Subcutaneous adipose tissue (tissue), 4 donors: Measurements from ENCODE around the gene OPA1. TPM values are rescaled to one million over a fixed set of nuclear protein-coding genes. Genes with fewer than 3 reads are reported as not detected.

ENCODE experiments used
- CTCF ChIP-seq: fragments of 450-650 bp; IDR thresholded peaks from one replicate; pipeline ENCODE4 v1.5.1; 2016; ENCODE audit warnings: low read depth, mild to moderate bottlenecking, control low read depth, antibody characterized with exemption, moderate library complexity
- total RNA-seq, 4 donors: library from RNA; depleted of rRNA; stranded (reverse); fragments of >200 nt; gene quantifications; one replicate each; pipeline ENCODE4 v1.1.0, GENCODE V29; 2016

Gene OPA1
- total RNA-seq, 4 donors from 2014 or later, result 44.4 to 68.5 (median 58.0) TPM

GRCh38 chr3:193731656-193732055, 138.6 kb downstream of the OPA1 start:
- TF ChIP-seq CTCF, result no peak

GRCh38 chr3:193732391-193732790, 139.4 kb downstream of the OPA1 start:
- TF ChIP-seq CTCF, result no peak

- TF ChIP-seq CTCF, result no peak
These were observed 139.8 kb downstream of the OPA1 start for GRCh38 chr3:193732827-193733226.

- no peak for TF ChIP-seq CTCF
These were observed 141.8 kb downstream of the OPA1 start for GRCh38 chr3:193734737-193735366.

GRCh38 chr3:193735850-193736249, 142.8 kb downstream of the OPA1 start:
- TF ChIP-seq CTCF, result no peak

- TF ChIP-seq CTCF, result no peak
These were observed 143.6 kb downstream of the OPA1 start for GRCh38 chr3:193736616-193737015.

- TF ChIP-seq CTCF, result no peak
These were observed 144.3 kb downstream of the OPA1 start for GRCh38 chr3:193737191-193737751.
